SHP77 treated with DMSO at 0.1 percent for 48 hours (cell line): Measurements from ENCODE around the gene WDR37.
A peak's percentile ranks its signal among the peaks of the same experiment; 100 is the strongest.
"Not testable (repeated sequence)": the region's sequence is repeated elsewhere in the genome, so short reads cannot be mapped to it uniquely, and the experiment has no call there.

Experiments used
- DNase-seq: peaks from one replicate; lab custom pipeline; 2025; lab: John Stamatoyannopoulos, UW

WDR37 gene

GRCh38 chr10:1043532-1043995 is 12.6 kb upstream of the WDR37 start:
- DNase-seq: no peak

GRCh38 chr10:1044146-1044545 is 12.0 kb upstream of the WDR37 start:
- DNase-seq: no peak

GRCh38 chr10:1044964-1045363 is 11.2 kb upstream of the WDR37 start:
- DNase-seq: no peak

GRCh38 chr10:1045415-1045814 is 10.8 kb upstream of the WDR37 start:
- no peak for DNase-seq

GRCh38 chr10:1047937-1048336 is 8.2 kb upstream of the WDR37 start:
- no peak for DNase-seq

GRCh38 chr10:1048349-1048731 is 7.8 kb upstream of the WDR37 start:
- DNase-seq: no peak

- DNase-seq: peak; percentile 97
Observed at GRCh38 chr10:1048732-1049424, 7.3 kb upstream of the WDR37 start, which contains the start of gene IDI1. Gene IDI1, minus strand, starts transcription at chr10:1049119. Its CDS starts 116 bp downstream, at chr10:1049003.

- no peak for DNase-seq
Observed at GRCh38 chr10:1049425-1049958, 6.7 kb upstream of the WDR37 start.

GRCh38 chr10:1050145-1050544 is 6.0 kb upstream of the WDR37 start:
- no peak for DNase-seq

GRCh38 chr10:1050554-1050953 is 5.6 kb upstream of the WDR37 start:
- DNase-seq: no peak

- no peak for DNase-seq
Observed at GRCh38 chr10:1054684-1055083, 1.5 kb upstream of the WDR37 start.

- DNase-seq: no peak
Observed at GRCh38 chr10:1057106-1057657, 997 bp downstream of the WDR37 start.

- DNase-seq: no peak
Observed at GRCh38 chr10:1058017-1058416, 1.8 kb downstream of the WDR37 start.

- DNase-seq: no peak
Observed at GRCh38 chr10:1059902-1060301, 3.7 kb downstream of the WDR37 start.

- DNase-seq: no peak
Observed at GRCh38 chr10:1061930-1062774, 6.0 kb downstream of the WDR37 start.

- DNase-seq: no peak
Observed at GRCh38 chr10:1063232-1063865, 7.2 kb downstream of the WDR37 start.

- DNase-seq: no peak
Observed at GRCh38 chr10:1064964-1065247, 8.7 kb downstream of the WDR37 start.

- not testable (repeated sequence) for DNase-seq
Observed at GRCh38 chr10:1066734-1067133, 10.5 kb downstream of the WDR37 start.

- DNase-seq: no peak
Observed at GRCh38 chr10:1068380-1069361, 12.5 kb downstream of the WDR37 start.

- DNase-seq: no peak
Observed at GRCh38 chr10:1070919-1071318, 14.7 kb downstream of the WDR37 start.

GRCh38 chr10:1074052-1074747 is 18.0 kb downstream of the WDR37 start:
- no peak for DNase-seq
